ENCODE measurements around the gene IFNK. TPM values are rescaled to one million over a fixed set of nuclear protein-coding genes. Genes with fewer than 3 reads are reported as not detected.

The IFNK gene
- total RNA-seq, 2 donors from 2014 or later = not detected

DNA sequence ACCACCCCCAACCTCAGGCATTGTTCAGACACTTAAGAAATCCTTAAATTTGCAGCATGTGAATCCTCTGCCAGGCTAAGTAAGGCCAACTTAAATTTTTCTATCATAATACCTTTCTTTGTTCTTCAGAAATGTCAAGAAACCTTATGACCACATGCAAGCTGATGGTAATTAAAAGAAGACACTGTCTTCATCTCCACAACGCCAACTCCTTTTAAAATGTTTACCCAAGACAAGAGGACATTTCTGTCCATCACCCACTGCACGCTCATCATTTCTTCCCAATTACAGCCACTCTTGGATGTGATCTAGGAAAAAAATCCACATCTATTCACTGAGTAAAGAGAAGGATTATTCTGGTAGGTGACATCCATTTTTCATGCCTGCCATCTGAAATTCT is 6.1 kb upstream of the IFNK start:
- 82% methylated on average over 2 of the region's 2 CpGs for WGBS
- Histone ChIP-seq H3K36me3 (no peaks in the 10 kb centered on the region), H3K27me3 (replicated peaks; ENCODE audit: insufficient read depth) (no peaks in the 10 kb centered on the region), H3K27ac (no peak overlapping the region), H3K9me3 (no peaks in the 10 kb centered on the region), H3K4me3 (no peak overlapping the region), H3K4me1 (replicated peaks) (no peaks in the 10 kb centered on the region)
- intact Hi-C loops (cut with DNase I) = no loop called here
- TF ChIP-seq POLR2AphosphoS5 (IDR thresholded peaks at IDR 0.05) (no peak), POLR2A (IDR thresholded peaks at IDR 0.05) (no peak)
- TF ChIP-seq, protein P1, sequence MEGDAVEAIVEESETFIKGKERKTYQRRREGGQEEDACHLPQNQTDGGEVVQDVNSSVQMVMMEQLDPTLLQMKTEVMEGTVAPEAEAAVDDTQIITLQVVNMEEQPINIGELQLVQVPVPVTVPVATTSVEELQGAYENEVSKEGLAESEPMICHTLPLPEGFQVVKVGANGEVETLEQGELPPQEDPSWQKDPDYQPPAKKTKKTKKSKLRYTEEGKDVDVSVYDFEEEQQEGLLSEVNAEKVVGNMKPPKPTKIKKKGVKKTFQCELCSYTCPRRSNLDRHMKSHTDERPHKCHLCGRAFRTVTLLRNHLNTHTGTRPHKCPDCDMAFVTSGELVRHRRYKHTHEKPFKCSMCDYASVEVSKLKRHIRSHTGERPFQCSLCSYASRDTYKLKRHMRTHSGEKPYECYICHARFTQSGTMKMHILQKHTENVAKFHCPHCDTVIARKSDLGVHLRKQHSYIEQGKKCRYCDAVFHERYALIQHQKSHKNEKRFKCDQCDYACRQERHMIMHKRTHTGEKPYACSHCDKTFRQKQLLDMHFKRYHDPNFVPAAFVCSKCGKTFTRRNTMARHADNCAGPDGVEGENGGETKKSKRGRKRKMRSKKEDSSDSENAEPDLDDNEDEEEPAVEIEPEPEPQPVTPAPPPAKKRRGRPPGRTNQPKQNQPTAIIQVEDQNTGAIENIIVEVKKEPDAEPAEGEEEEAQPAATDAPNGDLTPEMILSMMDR (IDR thresholded peaks at IDR 0.05) = no peak
- DNase-seq (ENCODE audit: low spot score) = no peak

DNA sequence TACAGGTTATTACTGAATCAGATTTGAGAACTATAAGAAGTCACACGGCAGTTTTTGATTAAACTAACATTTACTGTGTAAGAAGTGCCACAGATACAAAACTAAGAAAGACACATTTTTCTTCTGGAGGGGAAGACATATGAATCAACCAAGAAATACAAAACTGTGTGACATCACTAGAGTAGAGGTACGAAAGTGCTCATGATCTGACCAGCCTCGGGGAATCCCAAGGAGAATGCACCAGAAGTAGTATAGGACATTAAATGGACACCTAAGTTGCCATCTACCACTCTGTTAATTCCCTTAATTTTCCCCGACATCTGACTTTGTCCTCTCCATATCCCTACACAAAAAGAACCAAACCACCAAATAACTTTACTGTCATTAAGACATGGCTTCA is 5.3 kb upstream of the IFNK start:
- no peaks in the 10 kb centered on the region for H3K4me1 ChIP-seq (replicated peaks)
- no peaks in the 10 kb centered on the region for H3K27me3 ChIP-seq (replicated peaks; ENCODE audit: insufficient read depth)
- H3K9me3 ChIP-seq = no peaks in the 10 kb centered on the region
- DNase-seq (ENCODE audit: low spot score) = no peak
- no peak overlapping the region for H3K27ac ChIP-seq
- no peak for TF ChIP-seq POLR2A (IDR thresholded peaks at IDR 0.05)
- TF ChIP-seq, protein P1 (IDR thresholded peaks at IDR 0.05) = no peak
- no peak for TF ChIP-seq POLR2AphosphoS5 (IDR thresholded peaks at IDR 0.05)
- 97% methylated on average over 4 of the region's 4 CpGs for WGBS
- H3K4me3 ChIP-seq = no peak overlapping the region
- intact Hi-C loops (cut with DNase I) = no loop called here
- no peaks in the 10 kb centered on the region for H3K36me3 ChIP-seq

DNA sequence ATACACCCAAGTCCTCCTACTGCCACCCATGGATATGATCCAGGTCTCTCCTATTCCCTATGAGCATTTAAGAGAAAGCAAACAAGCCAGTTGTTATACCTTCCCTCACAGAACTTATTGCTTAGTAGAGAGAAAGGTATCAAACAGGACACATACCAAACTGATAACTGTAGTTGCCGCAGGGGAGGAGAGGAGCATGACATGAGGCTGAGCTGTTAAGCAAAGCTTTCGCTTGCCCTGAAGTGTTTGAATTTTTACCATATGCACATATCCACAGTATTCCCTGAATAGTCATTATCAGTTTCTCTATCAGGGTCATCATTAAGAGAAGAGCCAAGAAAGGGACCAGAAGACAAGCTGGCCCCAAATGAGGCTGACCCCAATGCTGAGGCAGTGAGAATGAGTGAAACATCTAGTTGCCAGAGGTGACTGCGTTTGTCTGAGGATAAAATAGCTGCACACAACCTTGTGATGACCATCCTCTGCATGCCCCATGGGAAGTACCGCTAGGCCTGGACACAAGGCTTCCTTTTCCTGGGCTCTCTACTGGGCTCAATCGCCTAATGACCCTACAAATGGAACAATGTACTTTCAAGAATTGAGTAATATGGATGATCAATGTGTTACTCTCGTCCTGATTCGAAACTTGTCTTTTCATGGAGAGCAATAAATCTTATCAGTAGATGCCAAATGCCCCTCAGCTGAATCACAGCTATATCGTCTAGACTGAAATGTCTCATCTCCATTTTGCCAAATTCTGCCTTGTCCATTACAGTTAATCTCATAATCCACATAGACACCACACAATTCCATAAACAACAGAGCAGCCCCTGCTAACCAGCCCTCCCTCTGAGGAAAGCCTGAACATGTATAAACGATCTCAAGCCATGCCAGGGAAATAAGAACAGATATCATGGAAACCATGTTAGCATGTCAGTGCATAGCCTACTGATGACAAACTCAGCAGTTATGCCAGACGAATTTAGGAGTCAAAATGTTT is 4.3 kb upstream of the IFNK start:
- 86% methylated on average over 10 of the region's 10 CpGs for WGBS
- intact Hi-C loops (cut with DNase I) = no loop called here
- Histone ChIP-seq H3K27ac (no peak overlapping the region), H3K9me3 (no peaks in the 10 kb centered on the region), H3K27me3 (replicated peaks; ENCODE audit: insufficient read depth) (no peaks in the 10 kb centered on the region), H3K4me1 (replicated peaks) (no peaks in the 10 kb centered on the region), H3K36me3 (no peaks in the 10 kb centered on the region), H3K4me3 (no peak overlapping the region)
- DNase-seq (ENCODE audit: low spot score) = no peak
- no peak for TF ChIP-seq POLR2AphosphoS5 (IDR thresholded peaks at IDR 0.05)
- TF ChIP-seq, protein P1 (IDR thresholded peaks at IDR 0.05) = no peak
- TF ChIP-seq POLR2A (IDR thresholded peaks at IDR 0.05) = no peak

DNA sequence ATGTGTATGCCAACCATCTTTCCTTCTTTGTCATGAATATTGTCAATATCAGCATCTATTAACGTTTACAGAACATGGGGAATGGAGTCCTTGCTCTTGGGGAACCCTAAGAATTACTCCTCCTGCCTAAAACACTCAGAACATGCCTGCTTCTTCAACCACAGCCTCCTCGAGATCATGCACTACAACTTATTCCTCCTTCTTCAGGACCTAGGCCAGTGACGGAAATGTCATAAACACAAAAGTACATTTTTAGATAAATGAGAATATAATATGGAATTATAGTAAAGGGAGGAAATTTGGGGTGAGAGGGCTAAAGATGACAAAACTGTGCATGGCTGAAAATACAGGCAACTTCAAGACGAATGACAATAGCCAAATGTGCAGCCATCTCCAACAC is 3.1 kb upstream of the IFNK start:
- no peak for DNase-seq (ENCODE audit: low spot score)
- no peaks in the 10 kb centered on the region for H3K27me3 ChIP-seq (replicated peaks; ENCODE audit: insufficient read depth)
- H3K4me3 ChIP-seq = no peak overlapping the region
- TF ChIP-seq, protein P1 (IDR thresholded peaks at IDR 0.05) = no peak
- no peak for TF ChIP-seq POLR2A (IDR thresholded peaks at IDR 0.05)
- no peak for TF ChIP-seq POLR2AphosphoS5 (IDR thresholded peaks at IDR 0.05)
- no peak overlapping the region for H3K27ac ChIP-seq
- H3K36me3 ChIP-seq = no peaks in the 10 kb centered on the region
- 96% methylated on average over 4 of the region's 4 CpGs for WGBS
- intact Hi-C loops (cut with DNase I) = no loop called here
- H3K9me3 ChIP-seq = no peaks in the 10 kb centered on the region
- peaks cover 2% of the 10 kb centered on the region for H3K4me1 ChIP-seq (replicated peaks)

DNA sequence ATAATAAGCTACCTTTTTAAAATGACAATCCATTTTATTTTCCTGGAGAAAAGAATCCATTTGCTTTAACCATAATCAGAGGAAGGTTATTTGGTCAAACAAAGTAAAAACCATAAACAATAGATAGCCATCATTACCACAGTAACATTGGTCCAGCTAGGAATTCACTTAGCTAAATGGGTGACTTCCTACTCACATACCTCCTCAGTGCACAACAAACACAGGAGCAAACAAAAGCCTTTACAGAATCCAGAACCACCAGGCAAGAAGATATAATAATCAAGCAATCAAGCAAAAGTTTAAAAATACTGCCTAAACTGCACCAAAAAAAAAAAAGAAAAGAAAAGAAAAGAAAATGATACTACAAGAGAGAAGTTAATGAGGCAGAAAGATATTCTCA is 949 bp upstream of the IFNK start:
- Histone ChIP-seq H3K9me3 (no peaks in the 10 kb centered on the region), H3K36me3 (no peaks in the 10 kb centered on the region), H3K27me3 (replicated peaks; ENCODE audit: insufficient read depth) (no peaks in the 10 kb centered on the region), H3K4me1 (replicated peaks) (peaks cover 4% of the 10 kb centered on the region), H3K27ac (no peak overlapping the region), H3K4me3 (no peak overlapping the region)
- DNase-seq (ENCODE audit: low spot score) = no peak
- intact Hi-C loops (cut with DNase I) = no loop called here
- TF ChIP-seq, protein P1 (IDR thresholded peaks at IDR 0.05) = no peak
- TF ChIP-seq POLR2AphosphoS5 (IDR thresholded peaks at IDR 0.05) = no peak
- no peak for TF ChIP-seq POLR2A (IDR thresholded peaks at IDR 0.05)

Data from prostate gland (tissue), 2 donors.